Sigmoid colon (tissue), 7 donors: Measurements from ENCODE around the gene KCNN1. TPM values are rescaled to one million over a fixed set of nuclear protein-coding genes. Genes with fewer than 3 reads are reported as not detected.

Experiments
- DNase-seq: peaks from one replicate; pipeline ENCODE4 v3.0.0-alpha.2; 2019
- H3K27ac ChIP-seq, 4 donors: fragments of 200-600 bp; sonication (generic); one replicate each; pipeline ENCODE4 v1.5.1; 2016 to 2019; ENCODE audit warnings: mild to moderate bottlenecking in 1 of 4
- H3K27me3 ChIP-seq, 3 donors: fragments of 200-600 bp; sonication (generic); one replicate each; pipeline ENCODE4 v1.5.1; 2019; ENCODE audit warnings: mild to moderate bottlenecking in 1 of 3
- H3K36me3 ChIP-seq, 4 donors: fragments of 200-600 bp; sonication (generic); one replicate each; pipeline ENCODE4 v1.5.1; 2016 to 2019
- H3K4me1 ChIP-seq, 4 donors: fragments of 200-600 bp; sonication (generic); one replicate each; pipeline ENCODE4 v1.5.1; 2017 to 2019
- H3K4me3 ChIP-seq, 4 donors: fragments of 200-600 bp; sonication (generic); one replicate each; pipeline ENCODE4 v1.5.1; 2017 to 2019; ENCODE audit warnings: mild to moderate bottlenecking in 2 of 4, moderate library complexity in 1 of 4
- H3K9me3 ChIP-seq, 4 donors: fragments of 200-600 bp in 3 of 4; sonication (generic) in 3 of 4; one replicate each; pipeline versions ENCODE4 v1.5.1 to v1.6.1; 2013 to 2019
- CTCF ChIP-seq, 4 experiments: fragments of 450-650 bp in 3 of 4; fragments of 200-600 bp in 1 of 4; IDR thresholded peaks; one replicate each; pipeline ENCODE4 v1.5.1; 2016 to 2019; ENCODE audit warnings: antibody characterized with exemption in 4 of 4, mild to moderate bottlenecking in 3 of 4, moderate library complexity in 2 of 4
- EP300 ChIP-seq, 4 donors: sonication (generic); formaldehyde crosslinking; IDR thresholded peaks; one replicate each; pipeline ENCODE4 v1.6.1; 2017; ENCODE audit warnings: antibody characterized with exemption in 4 of 4
- POLR2A ChIP-seq, 2 donors: fragments of 450-650 bp; IDR thresholded peaks; one replicate each; pipeline ENCODE4 v1.6.1; 2016; ENCODE audit warnings: antibody characterized with exemption in 2 of 2, mild to moderate bottlenecking in 2 of 2, moderate library complexity in 2 of 2
- POLR2AphosphoS5 ChIP-seq, 4 donors: sonication (generic); formaldehyde crosslinking; IDR thresholded peaks; one replicate each; pipeline ENCODE4 v1.6.1; 2017; ENCODE audit warnings: antibody characterized with exemption in 4 of 4
- WGBS, 2 donors: extraction: QIAGEN DNeasy Blood & Tissue Kit; methylation state at CpG; one replicate each; pipeline ENCODE4 v1.1.7; 2013; 5-methylcytosine and 5-hydroxymethylcytosine counted together
- intact Hi-C: fragments of 100-400 bp; cut with DNase I; formaldehyde crosslinking; loops from one replicate; pipeline ENCODE4 v1.15.1; 2023
- polyA plus RNA-seq, 3 donors: library from polyadenylated mRNA; stranded (reverse); fragments of 200-250 nt; gene quantifications; one replicate each; pipeline ENCODE4 v1.2.3, GENCODE V29; 2013
- total RNA-seq, 4 donors: library from RNA; depleted of rRNA; stranded (reverse); fragments of >200 nt; gene quantifications; one replicate each; pipeline ENCODE4 v1.1.0, GENCODE V29; 2016
- donor health status: healthy with polysubstance abuse.
- donor health status: Bipolar disorder and iron deficiency.
- donor health status: healthy.

The KCNN1 gene
- total and polyA plus RNA-seq, 7 donors, result 0.17 to 0.55 (median 0.33) TPM; not detected in 4

GRCh38 chr19:18007044-18007916 lies 40.4 kb downstream of the KCNN1 start:
- Histone ChIP-seq H3K36me3 (peaks cover 21 to 34% (median 28%) of the 10 kb centered on the region in 4 donors), H3K27ac (peak overlapping the region; percentile 85 to 92 (median 89)), H3K27me3 (no peaks in the 10 kb centered on the region), H3K9me3 (no peaks in the 10 kb centered on the region), H3K4me1 (peaks cover 0 to 32% (median 16%) of the 10 kb centered on the region in 4 donors), H3K4me3 (peak overlapping the region; percentile 35 to 61 (median 54))
- TF ChIP-seq EP300 (IDR thresholded peaks at IDR 0.05) (no peak), POLR2AphosphoS5 (IDR thresholded peaks at IDR 0.05) (peak; percentile 61 to 85 (median 78)), POLR2A (IDR thresholded peaks at IDR 0.05) (no peak), CTCF (IDR thresholded peaks at IDR 0.05) (peak; percentile 95 to 97 (median 96))
- WGBS, 2 donors, result 2 to 3% methylated on average over 46 of the region's 46 CpGs
- intact Hi-C loops, result loop anchor here (1.0 to 5.0 kb wide), 2 partner anchors 51 to 155 kb away; no protein-coding TSS in a partner anchor
- peak; percentile 91 for DNase-seq

GRCh38 chr19:18007917-18008673 lies 41.2 kb downstream of the KCNN1 start, which contains the start of gene ARRDC2:
ARRDC2 (plus strand) TSS chr19:18008170; CDS start chr19:18008311, 141 bp downstream.
- Histone ChIP-seq H3K36me3 (peaks cover 26 to 42% (median 33%) of the 10 kb centered on the region in 4 donors), H3K27me3 (no peaks in the 10 kb centered on the region), H3K27ac (peak within 1 kb of the TSS; percentile 85 to 92 (median 89)), H3K9me3 (no peaks in the 10 kb centered on the region), H3K4me3 (peak within 1 kb of the TSS; percentile 35 to 61 (median 54)), H3K4me1 (peaks cover 0 to 29% (median 13%) of the 10 kb centered on the region in 4 donors)
- peak; percentile 96 for DNase-seq
- 19 to 22% methylated on average over 92 of the region's 92 CpGs for WGBS, 2 donors
- intact Hi-C loops, result loop anchor here (1.0 to 5.0 kb wide), 2 partner anchors 50 to 154 kb away; no protein-coding TSS in a partner anchor
- TF ChIP-seq POLR2A (IDR thresholded peaks at IDR 0.05) (peak; percentile 51 to 65), CTCF (IDR thresholded peaks at IDR 0.05) (no peak), POLR2AphosphoS5 (IDR thresholded peaks at IDR 0.05) (peak; percentile 81 to 88 (median 86)), EP300 (IDR thresholded peaks at IDR 0.05) (no peak)

DNA sequence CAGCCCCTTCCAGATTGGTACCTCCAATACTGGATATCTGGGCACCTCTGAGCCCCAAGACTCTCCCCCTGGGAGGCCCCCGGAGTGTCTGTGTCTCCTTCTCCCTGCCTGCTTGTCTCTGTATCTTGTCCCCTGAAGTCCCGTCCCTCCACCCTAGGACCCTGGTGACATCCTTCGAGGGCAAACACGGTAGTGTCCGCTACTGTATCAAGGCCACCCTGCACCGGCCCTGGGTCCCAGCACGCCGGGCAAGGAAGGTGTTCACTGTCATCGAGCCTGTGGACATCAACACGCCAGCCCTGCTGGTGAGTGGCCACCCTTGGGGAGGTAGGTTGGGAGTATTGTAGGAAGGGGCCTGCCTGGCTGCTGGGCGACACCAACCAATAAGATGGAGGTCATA lies 41.9 kb downstream of the KCNN1 start:
- Histone ChIP-seq H3K27ac (peak overlapping the region; percentile 85 to 92 (median 89)), H3K27me3 (no peaks in the 10 kb centered on the region), H3K4me3 (peak overlapping the region; percentile 35 to 61 (median 54)), H3K9me3 (no peaks in the 10 kb centered on the region), H3K36me3 (peaks cover 30 to 49% (median 38%) of the 10 kb centered on the region in 4 donors), H3K4me1 (peaks cover 0 to 36% (median 16%) of the 10 kb centered on the region in 4 donors)
- no peak for DNase-seq
- intact Hi-C loops, result loop anchor here (5.0 kb wide), 1 partner anchor 153 kb away; no protein-coding TSS in a partner anchor
- no peak for TF ChIP-seq EP300 (IDR thresholded peaks at IDR 0.05)
- no peak for TF ChIP-seq POLR2AphosphoS5 (IDR thresholded peaks at IDR 0.05)
- TF ChIP-seq POLR2A (IDR thresholded peaks at IDR 0.05), result no peak
- TF ChIP-seq CTCF (IDR thresholded peaks at IDR 0.05), result no peak
- WGBS, 2 donors, result 93 to 96% methylated on average over 11 of the region's 11 CpGs

DNA sequence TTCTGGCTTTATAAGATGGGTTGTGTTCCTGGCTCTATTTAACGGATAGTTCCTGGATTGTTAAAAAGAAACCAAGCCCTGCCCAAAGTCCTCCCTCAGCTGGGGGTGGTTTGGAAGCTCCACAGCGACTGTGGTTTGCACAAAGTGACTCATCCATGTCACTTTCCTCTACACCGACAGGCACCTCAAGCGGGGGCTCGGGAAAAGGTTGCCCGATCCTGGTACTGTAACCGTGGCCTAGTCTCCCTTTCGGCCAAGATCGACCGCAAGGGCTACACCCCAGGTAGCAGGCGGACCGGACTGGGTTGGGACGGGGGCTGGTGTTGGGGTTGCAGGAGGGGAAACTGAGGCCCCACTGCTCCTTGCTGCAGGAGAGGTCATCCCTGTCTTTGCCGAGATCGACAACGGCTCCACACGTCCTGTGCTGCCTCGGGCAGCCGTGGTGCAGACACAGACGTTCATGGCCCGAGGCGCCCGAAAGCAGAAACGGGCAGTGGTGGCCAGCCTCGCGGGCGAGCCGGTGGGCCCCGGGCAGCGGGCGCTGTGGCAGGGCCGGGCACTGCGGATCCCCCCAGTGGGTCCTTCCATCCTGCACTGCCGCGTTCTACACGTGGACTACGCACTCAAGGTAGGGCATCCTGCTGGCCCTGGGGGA lies 42.6 kb downstream of the KCNN1 start:
- 92% methylated on average over 37 of the region's 37 CpGs for WGBS, 2 donors
- H3K27me3 ChIP-seq, result no peaks in the 10 kb centered on the region
- no peak for DNase-seq
- H3K4me1 ChIP-seq, result peaks cover 0 to 41% (median 18%) of the 10 kb centered on the region in 4 donors
- peak overlapping the region; percentile 35 to 61 (median 54) for H3K4me3 ChIP-seq
- TF ChIP-seq POLR2A (IDR thresholded peaks at IDR 0.05) (no peak), EP300 (IDR thresholded peaks at IDR 0.05) (no peak), CTCF (IDR thresholded peaks at IDR 0.05) (no peak), POLR2AphosphoS5 (IDR thresholded peaks at IDR 0.05) (no peak)
- no peaks in the 10 kb centered on the region for H3K9me3 ChIP-seq
- H3K36me3 ChIP-seq, result peaks cover 30 to 50% (median 40%) of the 10 kb centered on the region in 4 donors
- H3K27ac ChIP-seq, result peak overlapping the region; percentile 85 to 92 (median 89)
- intact Hi-C loops, result loop anchor here (5.0 kb wide), 1 partner anchor 153 kb away; no protein-coding TSS in a partner anchor
